OCI-M2 (cell line): Measurements from ENCODE around the gene ACOXL.
"Not testable (repeated sequence)": the region's sequence is repeated elsewhere in the genome, so short reads cannot be mapped to it uniquely, and the experiment has no call there.

ENCODE experiments used
- DNase-seq: peaks from one replicate; lab custom pipeline; 2025; ENCODE audit not compliant: unreplicated experiment; lab: John Stamatoyannopoulos, UW

Gene ACOXL

DNA sequence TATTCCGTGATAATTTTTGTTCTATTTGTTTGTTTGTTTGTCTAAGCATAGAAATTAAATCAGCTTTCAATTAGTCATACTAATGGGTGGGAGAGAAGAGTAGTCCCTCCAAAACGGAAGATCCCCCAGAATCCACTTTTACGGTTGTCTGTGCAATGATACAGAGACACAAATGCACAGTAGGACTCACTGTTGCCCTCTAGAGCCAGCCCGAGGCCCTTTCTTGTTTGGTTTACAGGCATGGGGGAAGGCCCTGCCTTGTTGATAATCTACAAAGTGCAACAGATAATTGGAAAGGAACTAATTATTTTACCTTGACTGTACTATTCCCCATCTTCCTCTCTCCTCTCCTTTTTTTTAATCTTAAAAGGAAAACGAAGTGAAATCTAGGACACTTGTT lies 121.1 kb downstream of the ACOXL start:
- DNase-seq = no peak

DNA sequence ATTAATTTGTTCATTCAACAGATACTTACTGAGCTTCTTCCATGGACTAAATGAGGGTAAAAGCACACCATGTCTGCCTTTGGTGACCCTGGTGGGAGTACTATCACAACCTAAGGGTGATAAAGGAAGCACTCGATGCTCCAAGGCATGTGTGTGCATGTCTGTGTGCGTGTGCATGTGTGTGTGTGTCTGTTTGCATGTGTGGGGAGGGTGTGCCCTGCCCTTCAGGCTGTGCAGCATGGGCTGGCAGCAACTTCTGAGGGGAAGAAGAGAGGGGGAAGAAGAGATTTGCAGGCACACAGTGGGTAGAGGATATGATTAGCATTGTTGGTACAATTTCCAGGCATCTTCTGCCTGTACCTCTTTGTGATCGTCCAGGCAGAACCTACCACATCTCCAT lies 121.6 kb downstream of the ACOXL start:
- DNase-seq = no peak

DNA sequence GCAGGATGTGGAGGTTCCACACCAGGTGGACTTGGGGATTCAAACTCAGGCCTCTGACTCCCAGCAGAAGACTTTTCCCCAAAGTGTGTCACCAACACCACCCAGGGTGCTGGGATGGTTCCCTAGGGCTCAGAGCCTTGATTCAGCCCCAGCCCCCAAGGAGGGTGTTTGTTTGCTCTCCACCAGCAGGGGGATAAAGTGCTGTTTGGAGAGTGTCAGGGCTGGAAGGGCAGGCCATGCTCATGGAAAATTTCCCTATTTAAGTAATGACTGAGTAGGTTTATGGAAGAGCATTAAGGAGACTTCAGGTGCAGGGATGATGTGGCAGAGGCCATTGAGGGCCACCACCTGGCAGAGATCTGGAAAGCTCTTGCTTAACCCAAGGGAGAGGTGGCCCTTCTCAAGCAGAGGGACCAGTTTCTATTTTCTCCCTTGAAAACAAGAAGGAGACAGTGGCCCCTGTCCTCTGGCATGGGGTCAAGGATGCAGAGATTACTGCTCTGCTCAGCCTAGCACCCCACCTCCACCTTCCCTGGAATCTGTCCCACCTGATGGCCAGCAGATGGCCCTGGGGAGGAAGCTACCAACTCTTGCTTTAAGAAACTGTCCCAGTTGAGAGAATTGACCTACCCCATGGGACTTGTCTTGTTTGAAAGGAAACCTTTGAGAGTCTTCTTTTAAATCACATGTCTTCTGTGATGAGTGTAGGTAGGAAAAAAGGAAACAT lies 122.1 kb downstream of the ACOXL start:
- no peak for DNase-seq

DNA sequence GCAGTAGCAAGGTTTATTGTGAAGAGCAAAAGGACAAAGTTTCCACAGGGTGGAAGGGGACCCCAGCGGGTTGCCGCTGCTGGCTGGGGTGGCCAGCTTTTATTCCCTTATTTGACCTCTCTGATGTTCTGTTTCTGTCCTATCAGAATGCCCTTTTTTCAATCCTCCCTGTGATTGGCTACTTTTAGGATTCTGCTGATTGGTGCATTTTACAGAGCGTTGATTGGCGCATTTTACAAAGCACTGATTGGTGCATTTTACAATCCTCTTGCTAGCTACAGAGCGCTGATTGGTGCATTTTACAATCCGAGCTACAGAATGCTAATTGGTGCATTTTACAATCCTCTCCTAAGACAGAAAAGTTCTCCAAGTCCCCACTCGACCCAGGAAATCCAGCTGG lies 123.5 kb downstream of the ACOXL start:
- not testable (repeated sequence) for DNase-seq

DNA sequence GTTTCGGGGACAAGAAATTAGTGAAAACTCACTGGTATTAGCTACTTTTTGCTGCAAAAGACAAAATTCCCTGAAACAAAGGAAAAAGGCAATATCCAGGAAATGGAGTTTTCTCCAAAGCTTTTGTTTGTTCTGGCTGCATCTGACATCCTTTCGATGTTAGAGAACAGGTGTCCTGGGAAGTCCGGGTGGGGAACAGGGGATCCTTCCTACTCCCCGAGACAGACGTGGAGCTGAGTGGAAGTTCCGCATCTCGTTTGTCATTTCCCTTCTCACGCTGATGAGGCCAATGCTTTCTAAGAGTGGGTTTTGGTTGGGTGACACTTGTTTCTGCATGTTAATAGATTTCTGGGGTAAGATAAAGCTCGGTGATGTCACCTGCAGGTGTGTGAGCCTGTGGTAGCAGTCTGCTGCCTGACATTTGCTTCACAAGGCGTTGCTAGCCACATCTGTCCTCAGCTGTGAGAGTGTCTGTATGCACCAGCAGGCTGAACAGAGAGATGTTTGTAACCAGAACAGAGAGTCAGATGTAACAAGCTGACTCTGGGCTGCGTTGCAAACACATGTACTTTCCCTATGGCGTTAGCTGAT lies 125.9 kb downstream of the ACOXL start:
- no peak for DNase-seq

DNA sequence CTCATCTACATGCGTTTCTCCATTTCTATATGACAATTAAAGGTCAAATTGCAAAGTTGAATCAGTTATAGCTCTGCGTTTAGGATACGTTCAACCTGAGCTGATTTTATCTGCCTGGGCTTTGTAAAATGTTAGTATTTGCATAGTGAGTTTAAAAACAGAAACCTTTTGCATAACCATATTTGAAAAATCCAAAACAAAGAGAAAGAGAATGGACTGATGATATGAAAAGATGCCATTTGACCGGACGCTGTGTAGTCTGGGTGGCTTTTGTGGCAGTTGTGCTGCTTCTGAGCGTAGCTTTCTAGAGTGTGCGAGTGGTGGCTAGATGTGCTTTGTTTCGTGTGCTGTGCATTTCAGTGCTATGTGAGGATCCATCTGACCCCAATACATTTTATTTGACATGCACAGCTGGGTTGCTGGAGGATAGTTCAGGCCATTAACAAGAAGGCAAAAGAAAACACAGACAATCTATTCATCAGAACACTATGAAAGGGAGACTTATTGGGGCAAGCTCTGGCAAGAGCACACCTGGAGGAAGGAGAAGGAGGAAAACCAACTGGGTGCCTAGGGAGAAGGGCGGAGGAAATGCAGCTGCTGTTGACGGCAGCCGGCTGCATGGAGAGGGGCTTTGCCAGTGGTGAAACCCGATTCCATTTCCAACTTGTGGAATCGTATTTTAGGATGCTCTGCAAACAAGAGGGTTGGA lies 126.8 kb downstream of the ACOXL start:
- DNase-seq = no peak

DNA sequence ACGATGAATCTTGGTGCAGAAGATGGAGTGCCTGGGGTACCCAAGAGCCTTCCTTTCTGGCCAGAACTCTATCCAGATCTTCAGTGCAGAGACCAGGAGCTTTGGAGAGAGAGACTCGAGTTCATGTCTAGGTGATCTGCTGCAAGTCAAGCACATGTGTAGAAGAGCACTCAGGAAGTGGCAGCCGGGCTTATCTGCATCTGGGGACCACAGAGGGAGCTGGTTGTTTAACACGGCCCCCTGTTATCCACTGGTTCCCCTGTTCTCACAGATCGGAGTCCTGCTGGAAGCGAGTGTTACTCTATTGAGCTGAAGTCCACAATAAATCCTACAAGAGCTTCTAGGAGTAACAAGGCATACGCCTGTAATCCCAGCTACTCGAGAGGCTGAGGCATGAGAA lies 128.3 kb downstream of the ACOXL start:
- no peak for DNase-seq

DNA sequence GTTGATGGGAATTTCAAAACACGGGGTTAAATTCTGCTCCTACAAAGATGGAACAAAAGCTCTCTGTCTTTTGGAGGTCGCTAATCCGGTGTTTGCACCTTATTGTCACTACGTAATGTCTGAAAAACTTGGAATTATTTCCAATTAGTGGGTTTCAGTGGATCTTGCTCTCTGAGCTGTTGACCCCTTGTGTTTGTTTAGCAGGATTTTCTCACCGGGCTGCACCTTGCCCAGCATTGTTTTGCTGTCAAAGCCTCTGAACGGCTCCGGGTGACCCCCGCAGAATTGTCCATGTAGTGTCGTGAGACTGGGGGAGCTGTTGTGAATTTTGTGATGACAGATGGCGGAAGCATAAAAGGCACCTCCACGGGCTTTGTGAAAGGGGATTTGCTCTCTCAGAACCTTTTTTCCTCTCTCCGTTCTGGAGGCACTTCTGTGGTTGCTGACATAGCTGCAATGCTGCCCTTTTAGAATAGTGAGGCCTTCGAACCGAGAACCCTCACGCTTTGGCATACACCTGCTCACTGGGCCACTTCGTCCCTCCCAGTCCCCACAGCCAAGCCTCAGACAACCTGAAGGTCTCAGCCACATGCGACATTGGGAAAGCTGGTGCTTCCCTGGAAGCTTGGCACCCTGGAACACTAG lies 129.4 kb downstream of the ACOXL start:
- no peak for DNase-seq

DNA sequence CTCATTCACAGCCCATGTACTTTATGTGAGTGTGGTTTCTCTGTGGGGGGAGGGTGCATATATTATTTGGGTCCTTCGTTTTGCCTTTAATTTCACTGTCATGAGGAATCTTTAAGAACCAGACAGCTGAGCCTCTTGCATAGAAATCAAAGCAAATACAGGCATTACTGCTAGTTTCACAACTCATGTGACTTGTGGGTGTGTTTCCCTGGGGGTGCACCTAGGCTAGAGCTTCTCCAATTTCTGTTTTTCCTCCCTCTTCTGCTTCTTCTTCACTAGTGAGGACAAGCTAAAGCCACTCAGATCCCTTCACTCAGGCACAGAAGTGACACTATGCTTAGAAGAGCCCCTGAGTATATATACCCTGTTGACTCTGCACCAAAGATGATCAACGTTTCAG lies 131.4 kb downstream of the ACOXL start:
- DNase-seq = no peak

DNA sequence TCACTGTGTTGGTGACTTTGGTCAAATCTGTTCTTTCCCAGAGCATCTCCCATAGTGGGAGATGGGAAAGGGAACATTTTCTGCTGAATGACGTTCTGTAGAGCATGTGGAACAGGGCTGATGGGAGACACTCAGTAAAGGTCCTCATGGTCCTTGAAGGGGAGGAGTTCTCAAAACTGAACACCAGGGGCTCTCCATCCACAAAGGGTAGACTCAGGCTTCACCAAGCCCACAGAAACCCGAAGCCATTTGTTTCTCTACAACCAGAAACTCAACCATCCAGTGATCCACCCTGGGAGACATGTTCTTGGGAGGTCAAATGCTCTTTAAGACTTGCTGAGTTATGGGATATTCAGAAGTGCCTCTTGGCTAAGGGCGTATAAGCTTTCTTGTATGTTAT lies 131.8 kb downstream of the ACOXL start:
- DNase-seq = no peak

DNA sequence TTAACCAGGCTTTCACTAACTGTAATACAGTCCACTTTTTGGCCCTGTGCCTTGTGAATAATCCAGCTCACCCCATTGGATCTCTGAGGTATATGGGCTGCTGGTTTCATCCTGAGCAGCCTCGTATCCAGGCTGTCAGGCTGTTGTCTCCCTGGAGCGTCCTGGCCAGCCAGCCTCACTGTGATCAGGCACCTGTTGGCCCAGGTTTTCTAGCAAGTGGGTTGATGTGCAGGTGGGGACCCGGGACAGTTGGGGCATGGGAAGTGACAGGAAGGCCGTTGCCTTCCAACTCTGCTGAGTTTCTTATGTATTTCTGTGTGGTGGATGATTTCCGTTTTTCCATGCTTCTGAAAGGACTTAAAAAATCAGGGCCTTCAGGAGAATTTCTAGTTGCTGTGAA lies 132.4 kb downstream of the ACOXL start:
- DNase-seq = no peak

DNA sequence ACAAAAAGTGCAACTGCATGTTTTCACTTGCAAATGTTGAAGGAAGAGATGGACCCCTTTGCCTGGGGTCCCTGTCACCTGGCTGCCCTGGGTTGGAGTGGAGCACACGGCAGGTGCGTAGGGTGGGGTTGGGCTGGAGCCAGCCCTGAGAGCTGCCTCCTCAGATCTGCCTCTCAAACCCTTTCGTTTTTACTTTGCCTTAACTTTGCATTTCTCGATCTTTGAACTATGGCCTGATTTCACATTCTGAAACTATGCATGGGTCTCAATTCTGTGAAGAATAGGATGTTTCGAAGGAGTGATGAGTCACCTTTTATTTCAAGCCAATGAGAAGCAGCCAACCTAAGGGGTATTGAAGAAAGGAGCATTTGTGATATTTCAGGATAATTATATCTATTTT lies 132.8 kb downstream of the ACOXL start:
- DNase-seq = no peak

DNA sequence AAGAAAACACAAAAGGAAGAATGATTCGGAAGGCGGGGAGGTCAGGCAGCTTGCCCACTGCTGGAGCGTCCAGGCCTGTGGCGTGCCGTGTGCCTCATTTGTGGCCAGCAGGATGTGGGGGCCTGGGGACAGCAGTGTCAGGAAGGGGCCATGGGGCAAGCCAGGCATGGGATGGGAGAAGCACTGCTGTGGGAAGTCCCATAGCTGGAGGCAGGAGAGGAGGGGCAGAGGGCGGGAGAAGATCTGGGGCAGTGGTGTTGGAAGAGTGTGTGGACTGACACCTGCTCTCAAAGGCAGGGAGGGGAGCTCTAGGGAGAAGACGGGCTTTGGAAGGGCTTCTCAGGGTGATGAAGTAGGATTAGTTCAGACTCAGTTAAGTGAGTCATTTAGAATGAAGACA lies 133.7 kb downstream of the ACOXL start:
- no peak for DNase-seq

DNA sequence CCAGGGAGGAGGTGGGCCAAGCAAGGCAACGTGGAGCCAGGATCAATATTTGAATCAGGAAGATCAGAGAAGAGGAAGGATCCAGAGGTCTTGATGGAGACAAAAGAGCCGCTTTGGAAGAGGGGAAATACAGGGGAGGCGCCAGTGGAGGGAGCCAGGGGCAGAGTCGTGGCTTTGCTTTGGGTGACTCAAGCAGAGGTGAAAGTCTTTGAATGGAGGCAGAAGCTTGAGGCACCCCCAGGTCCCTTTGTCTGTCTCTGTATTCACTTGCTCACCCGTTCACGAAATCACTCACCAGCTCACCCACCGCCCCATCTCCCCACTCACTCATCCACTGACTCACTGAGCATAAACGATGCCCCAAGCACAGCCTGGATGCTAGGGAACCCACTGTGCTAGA lies 134.1 kb downstream of the ACOXL start:
- no peak for DNase-seq

DNA sequence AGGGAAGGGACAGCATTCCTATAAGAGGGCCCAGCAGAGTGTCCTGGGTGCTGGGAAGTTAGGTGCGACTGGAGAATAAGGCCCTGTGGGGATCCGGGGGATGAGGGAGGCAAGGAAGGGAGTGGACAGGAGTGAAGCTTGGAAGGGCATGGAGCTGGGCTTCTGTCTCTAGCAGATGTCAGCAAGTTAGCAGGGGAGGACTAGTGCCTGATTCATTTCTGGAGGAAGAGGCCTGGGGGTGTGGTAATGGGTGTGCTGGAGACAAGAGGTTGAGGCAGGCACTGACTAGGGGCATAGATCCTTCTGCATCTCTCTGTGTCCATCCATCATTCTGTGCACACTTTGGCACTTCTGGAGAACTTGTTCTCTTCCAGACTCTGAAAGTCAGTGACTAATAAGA lies 134.7 kb downstream of the ACOXL start:
- no peak for DNase-seq

DNA sequence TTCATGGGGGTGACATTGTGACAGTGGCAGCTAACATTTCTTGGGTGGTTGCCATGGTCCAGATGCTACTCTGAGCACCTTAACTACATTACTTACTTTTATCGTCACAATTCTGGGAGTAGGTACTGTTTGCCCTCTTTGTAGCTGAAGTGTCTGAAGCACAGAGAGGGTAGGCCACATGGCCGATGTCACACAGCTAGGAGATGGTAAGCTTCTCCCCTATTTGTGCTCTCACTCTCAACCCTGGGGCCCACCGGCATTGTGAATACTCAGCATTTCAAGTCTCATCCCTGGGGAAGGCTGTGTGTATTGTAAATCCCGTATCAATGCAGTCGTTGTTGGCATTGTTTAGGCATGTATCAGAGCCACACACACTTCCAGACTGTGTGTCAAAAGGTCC lies 136.6 kb downstream of the ACOXL start:
- DNase-seq = no peak

DNA sequence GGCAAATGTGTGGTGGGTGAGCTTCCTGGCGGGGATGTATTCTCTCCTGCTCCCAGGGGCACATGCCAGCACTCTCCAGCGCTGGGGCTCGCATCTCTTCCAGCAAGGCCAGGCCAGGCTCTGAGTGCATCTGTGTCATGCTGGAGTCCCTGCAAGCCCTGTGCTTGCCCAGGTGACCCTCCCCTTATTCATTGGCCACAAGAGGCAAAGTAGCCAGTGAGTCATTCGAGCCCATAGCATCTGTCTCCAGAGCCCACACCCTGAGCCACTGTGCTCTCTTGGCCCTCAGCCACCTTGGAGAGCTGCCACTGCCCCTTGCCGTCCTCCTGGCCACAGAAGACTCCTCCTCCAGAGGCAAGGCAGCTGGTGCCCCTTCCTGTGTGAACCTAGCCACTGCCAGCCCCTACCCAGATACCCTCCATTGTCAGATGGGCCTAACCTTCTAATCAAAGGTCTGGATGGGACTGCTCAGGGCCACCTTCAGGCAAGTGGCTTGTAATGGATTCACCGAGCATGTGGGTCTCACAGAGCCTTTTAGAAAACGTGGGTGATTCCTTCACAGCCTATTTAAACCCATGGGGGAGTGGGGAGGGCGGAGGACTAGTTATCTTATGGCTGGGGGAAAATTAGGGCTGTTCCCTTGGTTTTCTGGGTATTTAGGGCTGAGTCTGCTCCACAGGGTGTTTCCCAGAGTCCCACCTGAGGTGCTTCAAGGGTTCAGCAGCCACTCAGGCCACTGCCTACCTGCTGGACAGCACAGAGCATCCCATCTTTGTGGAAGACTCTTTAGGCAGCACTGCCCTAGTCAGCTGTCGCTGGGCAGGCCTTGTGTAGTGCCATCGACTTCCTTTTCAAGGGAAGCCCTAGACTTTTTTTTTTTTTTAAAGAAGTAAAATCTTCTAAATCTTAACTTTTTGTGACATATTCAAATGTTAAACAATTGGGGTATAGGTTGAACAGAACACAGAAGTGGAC lies 137.4 kb downstream of the ACOXL start:
- no peak for DNase-seq

DNA sequence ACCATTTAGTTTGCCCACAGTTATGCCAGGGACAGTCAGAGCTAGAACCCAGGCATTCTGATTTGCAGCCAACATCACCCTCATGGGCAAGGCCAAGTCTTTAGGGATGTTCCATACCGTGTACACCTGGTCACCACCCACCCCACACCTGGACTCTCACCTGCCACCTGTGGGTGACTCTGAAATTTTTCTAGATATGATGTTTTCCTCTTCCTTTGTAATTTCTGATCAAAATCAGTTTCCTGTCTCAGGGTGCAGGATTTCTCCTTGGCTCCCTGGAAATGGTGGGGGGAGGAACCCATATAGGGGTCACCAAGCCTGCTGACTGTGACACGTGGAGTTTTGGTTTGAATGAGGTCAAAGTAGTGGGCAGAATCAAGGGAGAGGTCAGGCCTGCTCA lies 138.2 kb downstream of the ACOXL start:
- no peak for DNase-seq

DNA sequence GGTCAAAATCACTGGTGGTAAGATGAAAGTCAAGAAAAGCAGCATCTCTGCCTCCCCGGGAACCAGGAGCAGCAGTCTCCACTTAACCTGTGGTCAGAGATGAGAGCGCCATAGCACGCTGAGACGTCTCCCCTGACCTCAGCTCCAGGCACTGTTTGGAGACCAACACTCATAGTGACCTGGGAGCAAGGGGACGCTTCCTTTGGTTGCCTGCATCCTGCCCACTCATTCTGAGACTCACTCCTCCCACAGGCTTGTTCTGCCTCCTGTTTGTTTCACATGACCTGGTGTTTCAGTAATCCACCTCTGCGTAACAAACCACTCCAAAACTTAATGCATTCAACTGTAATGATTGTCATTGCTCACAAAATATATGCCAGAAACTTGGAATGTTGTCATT lies 139.3 kb downstream of the ACOXL start:
- no peak for DNase-seq

DNA sequence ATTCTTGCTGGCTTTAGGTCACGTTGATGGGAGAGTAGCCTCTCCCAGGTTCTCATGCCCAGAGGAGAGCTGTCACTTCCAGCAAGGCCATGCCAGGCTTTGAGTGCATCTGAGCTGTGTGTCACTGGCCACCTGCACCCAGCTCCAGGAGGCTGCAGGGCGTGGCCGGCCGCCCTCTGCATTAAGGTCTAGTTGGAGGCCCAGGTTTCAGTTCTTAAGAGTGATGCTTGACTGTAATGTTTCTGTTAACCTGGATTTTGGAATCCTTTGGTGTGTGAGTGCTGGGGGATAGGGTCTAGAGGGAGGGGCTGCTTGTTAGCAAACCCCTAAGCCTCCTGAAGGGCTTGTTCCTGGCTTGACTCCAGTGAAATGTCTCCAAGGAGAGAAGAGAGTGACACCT lies 140.1 kb downstream of the ACOXL start:
- no peak for DNase-seq

DNA sequence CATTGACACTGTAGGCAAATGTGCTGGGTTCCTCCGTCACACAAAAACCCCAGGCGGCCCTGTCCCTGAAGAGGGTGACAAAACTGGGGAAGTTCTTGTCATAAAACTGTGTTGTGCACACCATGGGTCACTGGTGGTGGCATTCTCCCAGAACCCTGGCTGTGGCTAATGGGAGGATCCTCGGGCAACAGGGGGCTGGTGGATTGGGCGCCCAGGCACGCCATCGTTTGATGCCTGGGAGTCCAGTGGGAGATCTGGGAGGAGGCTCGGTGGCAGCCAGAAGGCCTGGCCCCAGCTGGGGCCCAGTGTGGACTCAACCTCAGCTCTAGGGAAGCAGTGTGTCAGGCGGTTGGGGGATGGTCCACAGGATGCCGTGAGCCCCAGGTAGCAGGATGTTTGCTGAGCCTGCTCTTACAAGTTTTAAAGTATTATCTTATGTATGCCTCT lies 140.7 kb downstream of the ACOXL start:
- DNase-seq = no peak
